H9 (cell line): Measurements from ENCODE around the gene TRIM67. TPM values are rescaled to one million over a fixed set of nuclear protein-coding genes. Genes with fewer than 3 reads are reported as not detected.

Experiments used
- DNase-seq: peaks from one replicate; pipeline ENCODE4 v3.0.0-alpha.2; 2017
- H2AFZ ChIP-seq: one replicate; pipeline ENCODE4 v1.6.1; 2013; ENCODE audit warnings: mild to moderate bottlenecking, low read length, control low read depth, moderate library complexity
- H2AK5ac ChIP-seq: 2 replicates; pipeline ENCODE4 v1.6.1; 2013; ENCODE audit warnings: low read length, control low read depth, mixed read lengths; ENCODE audit not compliant: insufficient read length
- H2BK120ac ChIP-seq: one replicate; pipeline ENCODE4 v1.6.1; 2013; ENCODE audit warnings: low read depth, mild to moderate bottlenecking, low read length, control low read depth, inconsistent platforms; ENCODE audit not compliant: poor library complexity, severe bottlenecking
- H2BK12ac ChIP-seq: 2 replicates; pipeline ENCODE4 v1.6.1; 2013; ENCODE audit warnings: low read length, control low read depth, mixed read lengths, low read depth; ENCODE audit not compliant: insufficient read length
- H2BK15ac ChIP-seq: 2 replicates; pipeline ENCODE4 v1.6.1; 2013; ENCODE audit warnings: low read depth, low read length, control low read depth
- H2BK20ac ChIP-seq: one replicate; pipeline ENCODE4 v1.6.1; 2013; ENCODE audit warnings: low read depth, mild to moderate bottlenecking, low read length, control low read depth, inconsistent platforms; ENCODE audit not compliant: poor library complexity, severe bottlenecking
- H2BK5ac ChIP-seq: 2 replicates; pipeline ENCODE4 v1.6.1; 2013; ENCODE audit warnings: low read length, control low read depth, mixed read lengths; ENCODE audit not compliant: insufficient read length
- H3K14ac ChIP-seq: 2 replicates; pipeline ENCODE4 v1.6.1; 2013; ENCODE audit warnings: low read length, control low read depth; ENCODE audit not compliant: insufficient read depth
- H3K18ac ChIP-seq: 2 replicates; pipeline ENCODE4 v1.6.1; 2013; ENCODE audit warnings: low read depth, mild to moderate bottlenecking, mixed read lengths, low read length, control low read depth; ENCODE audit not compliant: insufficient read length
- H3K23ac ChIP-seq: 2 replicates; pipeline ENCODE4 v1.6.1; 2013; ENCODE audit warnings: low read length, control low read depth, mixed read lengths, low read depth; ENCODE audit not compliant: insufficient read length
- H3K23me2 ChIP-seq: 2 replicates; pipeline ENCODE4 v1.6.1; 2013; ENCODE audit warnings: low read depth, mild to moderate bottlenecking, mixed read lengths, low read length, control low read depth; ENCODE audit not compliant: insufficient read length, poor library complexity, severe bottlenecking
- H3K27ac ChIP-seq: 2 replicates; pipeline ENCODE4 v1.5.1; 2013; ENCODE audit warnings: low read length, control low read depth, mixed read lengths, low read depth; ENCODE audit not compliant: insufficient read length
- H3K27me3 ChIP-seq: 2 replicates; pipeline ENCODE4 v1.6.1; 2013; ENCODE audit warnings: low read length, control low read depth, inconsistent platforms; ENCODE audit not compliant: insufficient read depth
- H3K4ac ChIP-seq: 2 replicates; pipeline ENCODE4 v1.6.1; 2013; ENCODE audit warnings: low read depth, mild to moderate bottlenecking, control low read depth, inconsistent platforms, low read length, moderate library complexity
- H3K4me1 ChIP-seq: 2 replicates; pipeline ENCODE4 v1.6.1; 2013; ENCODE audit warnings: low read length, control low read depth, inconsistent platforms; ENCODE audit not compliant: insufficient read depth
- H3K4me2 ChIP-seq: 2 replicates; pipeline ENCODE4 v1.6.1; 2013; ENCODE audit warnings: low read length, control low read depth, mixed read lengths; ENCODE audit not compliant: insufficient read length, insufficient read depth
- H3K56ac ChIP-seq: 2 replicates; pipeline ENCODE4 v1.6.1; 2013; ENCODE audit warnings: low read depth, mild to moderate bottlenecking, mixed read lengths, low read length, control low read depth; ENCODE audit not compliant: insufficient read length
- H3K79me1 ChIP-seq: 2 replicates; pipeline ENCODE4 v1.6.1; 2013; ENCODE audit warnings: low read depth, mild to moderate bottlenecking, moderate library complexity, low read length, control low read depth, inconsistent platforms; ENCODE audit not compliant: insufficient read depth, poor library complexity, severe bottlenecking
- H3K79me2 ChIP-seq: 2 replicates; pipeline ENCODE4 v1.6.1; 2013; ENCODE audit warnings: low read length, control low read depth, inconsistent platforms; ENCODE audit not compliant: insufficient read depth
- H3K9ac ChIP-seq: 2 replicates; pipeline ENCODE4 v1.6.1; 2013; ENCODE audit warnings: low read length, control low read depth, mixed read lengths; ENCODE audit not compliant: insufficient read length; ENCODE audit errors: extremely low read depth
- H3K9me3 ChIP-seq: one replicate; pipeline ENCODE4 v1.6.1; 2013; ENCODE audit warnings: low read depth, low read length, inconsistent platforms; ENCODE audit not compliant: control insufficient read depth
- H3T11ph ChIP-seq: one replicate; pipeline ENCODE4 v1.6.1; 2013; ENCODE audit warnings: mild to moderate bottlenecking, low read length, control low read depth, inconsistent platforms
- H4K20me1 ChIP-seq: one replicate; pipeline ENCODE4 v1.6.1; 2013; ENCODE audit not compliant: control insufficient read depth, insufficient read length, insufficient read depth
- H4K5ac ChIP-seq: 2 replicates; pipeline ENCODE4 v1.6.1; 2013; ENCODE audit warnings: low read depth, mild to moderate bottlenecking, mixed read lengths, low read length, control low read depth; ENCODE audit not compliant: insufficient read length
- H4K8ac ChIP-seq: replicated peaks from 2 replicates; pipeline ENCODE4 v1.6.1; 2013; ENCODE audit warnings: low read length, control low read depth, mixed read lengths, low read depth; ENCODE audit not compliant: insufficient read length
- H4K91ac ChIP-seq: 2 replicates; pipeline ENCODE4 v1.6.1; 2013; ENCODE audit warnings: low read depth, mild to moderate bottlenecking, moderate library complexity, mixed read lengths, low read length, control low read depth; ENCODE audit not compliant: insufficient read length
- H3K27ac Mint-ChIP-seq, 3 experiments: 2 replicates in 2 of 3; 3 replicates in 1 of 3; pipeline ENCODE4 v1.8.0; 2020 to 2021; ENCODE audit warnings: mixed read lengths in 3 of 3, mild to moderate bottlenecking in 1 of 3, moderate library complexity in 1 of 3
- H3K27me3 Mint-ChIP-seq: 2 replicates; pipeline ENCODE4 v1.8.0; 2021; ENCODE audit warnings: low read depth, mild to moderate bottlenecking, moderate library complexity, mixed read lengths
- H3K36me3 Mint-ChIP-seq, 3 experiments: 2 replicates in 2 of 3; 3 replicates in 1 of 3; pipeline ENCODE4 v1.8.0; 2020 to 2021; ENCODE audit warnings: low read depth in 3 of 3, mixed read lengths in 3 of 3; ENCODE audit not compliant: insufficient read depth in 1 of 3
- H3K4me1 Mint-ChIP-seq, 2 experiments: 2 replicates each; pipeline ENCODE4 v1.8.0; 2020; ENCODE audit warnings: mixed read lengths in 2 of 2
- H3K4me3 Mint-ChIP-seq, 2 experiments: 2 replicates in 1 of 2; 3 replicates in 1 of 2; pipeline ENCODE4 v1.8.0; 2020 to 2021; ENCODE audit warnings: mild to moderate bottlenecking in 2 of 2, mixed read lengths in 2 of 2, moderate library complexity in 1 of 2
- H3K9me3 Mint-ChIP-seq, 2 experiments: 2 replicates in 1 of 2; 3 replicates in 1 of 2; pipeline ENCODE4 v1.8.0; 2020; ENCODE audit warnings: mild to moderate bottlenecking in 2 of 2, mixed read lengths in 2 of 2, moderate library complexity in 1 of 2
- WGBS: extraction: QIAGEN DNeasy Blood & Tissue Kit; methylation state at CpG from one replicate; pipeline ENCODE4 v1.1.7; 2013; ENCODE audit warnings: missing lambda C conversion rate, low lambda C conversion rate, mixed read lengths; ENCODE audit not compliant: insufficient read length; ENCODE audit errors: extremely low coverage; 5-methylcytosine and 5-hydroxymethylcytosine counted together
- total RNA-seq: library from RNA; stranded (reverse); gene quantifications from 2 replicates; pipeline ENCODE4 v1.2.1, GENCODE V29; 2021
- TF ChIP-seq, protein P1 (sequence below): fragments of 200-600 bp; sonication (generic); conservative IDR thresholded peaks from 3 replicates; pipeline ENCODE4 v1.8.0; 2021; ENCODE audit warnings: antibody characterized with exemption, mild to moderate bottlenecking

Gene TRIM67
- total RNA-seq, 1 experiment from 2014 or later, result not detected

- Mint-ChIP-seq H3K9me3 (peaks cover 7 to 10% of the 10 kb centered on the region in 2 experiments; a peak in 4 of 5 replicates), H3K27ac (no peak overlapping the region), H3K36me3 (peaks cover 0 to 11% (median 0%) of the 10 kb centered on the region in 3 experiments; a peak in 3 of 7 replicates), H3K4me1 (peaks cover 21 to 23% of the 10 kb centered on the region in 2 experiments), H3K4me3 (no peak overlapping the region), H3K27me3 (peaks cover 99% of the 10 kb centered on the region)
- Histone ChIP-seq H2AK5ac (no peak overlapping the region), H2BK5ac (no peak overlapping the region), H3K4me2 (no peak overlapping the region), H3K4me1 (no peaks in the 10 kb centered on the region), H3K79me1 (no peaks in the 10 kb centered on the region), H3K4ac (no peak overlapping the region), H3K14ac (no peak overlapping the region), H3K27ac (no peak overlapping the region), H3K23me2 (no peaks in the 10 kb centered on the region), H3K9me3 (no peaks in the 10 kb centered on the region), H3K79me2 (no peaks in the 10 kb centered on the region), H4K91ac (no peak overlapping the region), H3K27me3 (no peaks in the 10 kb centered on the region; the same call in 1 of the 2 replicates), H4K5ac (no peak overlapping the region), H2BK120ac (no peak overlapping the region), H2BK12ac (no peak overlapping the region), H4K20me1 (no peaks in the 10 kb centered on the region), H2BK20ac (no peak overlapping the region), H3K18ac (no peak overlapping the region), H3T11ph (no peak overlapping the region), H3K9ac (no peak overlapping the region), H2BK15ac (no peak overlapping the region), H3K56ac (no peak overlapping the region), H2AFZ (no peak overlapping the region), H3K23ac (no peak overlapping the region), H4K8ac (no peak overlapping the region)
- no peak for DNase-seq
- TF ChIP-seq, protein P1, sequence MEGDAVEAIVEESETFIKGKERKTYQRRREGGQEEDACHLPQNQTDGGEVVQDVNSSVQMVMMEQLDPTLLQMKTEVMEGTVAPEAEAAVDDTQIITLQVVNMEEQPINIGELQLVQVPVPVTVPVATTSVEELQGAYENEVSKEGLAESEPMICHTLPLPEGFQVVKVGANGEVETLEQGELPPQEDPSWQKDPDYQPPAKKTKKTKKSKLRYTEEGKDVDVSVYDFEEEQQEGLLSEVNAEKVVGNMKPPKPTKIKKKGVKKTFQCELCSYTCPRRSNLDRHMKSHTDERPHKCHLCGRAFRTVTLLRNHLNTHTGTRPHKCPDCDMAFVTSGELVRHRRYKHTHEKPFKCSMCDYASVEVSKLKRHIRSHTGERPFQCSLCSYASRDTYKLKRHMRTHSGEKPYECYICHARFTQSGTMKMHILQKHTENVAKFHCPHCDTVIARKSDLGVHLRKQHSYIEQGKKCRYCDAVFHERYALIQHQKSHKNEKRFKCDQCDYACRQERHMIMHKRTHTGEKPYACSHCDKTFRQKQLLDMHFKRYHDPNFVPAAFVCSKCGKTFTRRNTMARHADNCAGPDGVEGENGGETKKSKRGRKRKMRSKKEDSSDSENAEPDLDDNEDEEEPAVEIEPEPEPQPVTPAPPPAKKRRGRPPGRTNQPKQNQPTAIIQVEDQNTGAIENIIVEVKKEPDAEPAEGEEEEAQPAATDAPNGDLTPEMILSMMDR, result no peak
- no CpG with 5 or more reads among the region's 5 CpGs for WGBS
Measured at GRCh38 chr1:231189683-231190270, 27.9 kb downstream of the TRIM67 start.
